Hepatocyte (in vitro differentiated cells): ENCODE measurements around the gene MAP6. TPM values are rescaled to one million over a fixed set of nuclear protein-coding genes. Genes with fewer than 3 reads are reported as not detected.

Experiments
- DNase-seq: peaks from one replicate; pipeline ENCODE4 v3.0.0-alpha.2; 2016; ENCODE audit warnings: low spot score
- H2AFZ ChIP-seq: fragments of 200-600 bp; sonication (generic); 2 replicates; pipeline ENCODE4 v1.6.0; 2016; ENCODE audit warnings: antibody characterized with exemption, mild to moderate bottlenecking
- H3K27ac ChIP-seq: fragments of 200-600 bp; sonication (generic); 2 replicates; pipeline ENCODE4 v1.5.1; 2016; ENCODE audit warnings: mild to moderate bottlenecking
- H3K27me3 ChIP-seq: fragments of 200-600 bp; sonication (generic); 2 replicates; pipeline ENCODE4 v1.6.1; 2016
- H3K36me3 ChIP-seq: fragments of 200-600 bp; sonication (generic); replicated peaks from 2 replicates; pipeline ENCODE4 v1.5.1; 2016; ENCODE audit warnings: low read depth; ENCODE audit not compliant: insufficient read depth
- H3K4me1 ChIP-seq: fragments of 200-600 bp; sonication (generic); 2 replicates; pipeline ENCODE4 v1.5.1; 2016; ENCODE audit warnings: mild to moderate bottlenecking, moderate library complexity; ENCODE audit not compliant: insufficient read depth
- H3K4me2 ChIP-seq: fragments of 200-600 bp; sonication (generic); 2 replicates; pipeline ENCODE4 v1.6.0; 2016
- H3K4me3 ChIP-seq: fragments of 200-600 bp; sonication (generic); 2 replicates; pipeline ENCODE4 v1.5.1; 2016; ENCODE audit warnings: mild to moderate bottlenecking
- H3K79me2 ChIP-seq: fragments of 200-600 bp; sonication (generic); 2 replicates; pipeline ENCODE4 v1.6.0; 2017; ENCODE audit warnings: mild to moderate bottlenecking
- H3K9me2 ChIP-seq: fragments of 200-600 bp; sonication (generic); replicated peaks from 2 replicates; pipeline ENCODE4 v1.6.0; 2017; ENCODE audit warnings: mild to moderate bottlenecking; ENCODE audit not compliant: insufficient read depth
- H3K9me3 ChIP-seq: fragments of 200-600 bp; sonication (generic); 2 replicates; pipeline ENCODE4 v1.5.1; 2016; ENCODE audit warnings: low read depth, mild to moderate bottlenecking
- H4K20me1 ChIP-seq: fragments of 200-600 bp; sonication (generic); 2 replicates; pipeline ENCODE4 v1.6.0; 2016; ENCODE audit warnings: mild to moderate bottlenecking; ENCODE audit not compliant: insufficient read depth, poor library complexity, severe bottlenecking
- CTCF ChIP-seq: fragments of 200-600 bp; sonication (generic); IDR thresholded peaks from 2 replicates; pipeline ENCODE4 v1.5.1; 2016; ENCODE audit warnings: antibody characterized with exemption, mild to moderate bottlenecking; ENCODE audit not compliant: poor library complexity
- EZH2 ChIP-seq: fragments of 200-600 bp; sonication (generic); IDR thresholded peaks from 2 replicates; pipeline ENCODE4 v1.6.1; 2016; ENCODE audit warnings: antibody characterized with exemption, mild to moderate bottlenecking, borderline replicate concordance
- EZH2phosphoT487 ChIP-seq: fragments of 200-600 bp; sonication (generic); IDR thresholded peaks from one replicate; pipeline ENCODE4 v1.6.1; 2018; ENCODE audit warnings: antibody characterized with exemption, mild to moderate bottlenecking, low read depth, moderate library complexity; ENCODE audit not compliant: unreplicated experiment, severe bottlenecking
- WGBS: methylation state at CpG from one replicate; pipeline ENCODE4 v1.1.6; 2016; ENCODE audit warnings: low lambda C conversion rate; ENCODE audit errors: missing lambda C conversion rate; 5-methylcytosine and 5-hydroxymethylcytosine counted together
- polyA plus RNA-seq: library from polyadenylated mRNA; unstranded; fragments of >200 nt; fragmentation: Nextera tagmentation; extraction: Ambion mirVana; gene quantifications from 2 replicates; pipeline ENCODE4 v1.2.1, GENCODE V29; 2016
- total RNA-seq: library from RNA; depleted of rRNA; stranded (reverse); fragments of >200 nt; gene quantifications from 2 replicates; pipeline ENCODE4 v1.2.3, GENCODE V29; 2014

Gene MAP6
- total and polyA plus RNA-seq, 2 experiments from 2014 or later: 3.8 to 6.4 TPM

GRCh38 chr11:75562048-75562835 lies 106.6 kb downstream of the MAP6 start, which contains the start of gene SERPINH1:
Gene SERPINH1, plus strand, starts transcription at chr11:75562253. Its CDS starts 4,097 bp downstream, at chr11:75566350.
- Histone ChIP-seq H3K27ac (peak within 1 kb of the TSS; percentile 99), H3K79me2 (peaks cover 49% of the 10 kb centered on the region), H3K36me3 (no peaks in the 10 kb centered on the region), H3K4me2 (peak within 1 kb of the TSS; percentile 92), H3K9me2 (no peaks in the 10 kb centered on the region), H2AFZ (peak within 1 kb of the TSS; percentile 45), H3K4me1 (peaks cover 57% of the 10 kb centered on the region), H4K20me1 (peaks cover 31% of the 10 kb centered on the region), H3K9me3 (no peaks in the 10 kb centered on the region), H3K4me3 (peak within 1 kb of the TSS; percentile 89), H3K27me3 (no peaks in the 10 kb centered on the region)
- TF ChIP-seq CTCF: no peak
- no peak for TF ChIP-seq EZH2
- no peak for TF ChIP-seq EZH2phosphoT487
- DNase-seq: peak; percentile 93
- 2% methylated on average over 31 of the region's 51 CpGs for WGBS

DNA sequence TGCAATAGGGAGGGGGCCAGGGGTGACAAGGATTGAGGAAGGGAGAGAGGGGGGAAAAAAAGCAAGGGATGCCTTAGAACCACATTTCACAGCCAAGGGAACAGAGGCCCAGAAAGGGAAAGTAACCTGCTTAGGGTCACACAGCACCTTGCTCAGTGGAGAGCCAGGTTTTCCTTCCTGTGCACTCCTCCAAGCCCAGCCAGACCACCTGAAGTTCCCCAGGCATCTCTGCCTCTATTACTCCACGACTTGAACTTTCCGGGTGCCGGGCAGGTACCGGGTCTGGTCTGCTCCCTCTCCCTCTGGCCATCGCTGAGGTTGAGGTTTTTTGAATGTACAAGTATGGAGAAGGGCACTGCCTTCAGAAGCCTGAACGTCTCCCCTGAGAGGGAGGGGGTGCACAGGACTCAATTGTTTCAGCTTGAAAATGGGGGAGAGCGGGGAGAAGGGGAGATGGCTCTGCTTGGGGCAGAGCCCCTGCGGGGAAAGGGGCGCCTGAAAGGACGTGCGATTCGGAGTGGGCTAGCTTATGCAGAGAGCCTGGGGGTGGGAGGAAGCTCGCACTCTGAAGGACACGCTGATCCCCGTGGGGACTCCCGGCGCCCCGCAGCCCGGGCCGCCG lies 107.3 kb downstream of the MAP6 start:
- H3K27ac ChIP-seq: peak overlapping the region; percentile 99
- H3K4me2 ChIP-seq: peak overlapping the region; percentile 92
- H3K4me3 ChIP-seq: peak overlapping the region; percentile 89
- DNase-seq: no peak
- H3K27me3 ChIP-seq: no peaks in the 10 kb centered on the region
- peak overlapping the region; percentile 45 for H2AFZ ChIP-seq
- no peaks in the 10 kb centered on the region for H3K36me3 ChIP-seq
- H3K9me3 ChIP-seq: no peaks in the 10 kb centered on the region
- H3K79me2 ChIP-seq: peaks cover 42% of the 10 kb centered on the region
- H3K4me1 ChIP-seq: peaks cover 60% of the 10 kb centered on the region
- H3K9me2 ChIP-seq: no peaks in the 10 kb centered on the region
- peaks cover 24% of the 10 kb centered on the region for H4K20me1 ChIP-seq
- TF ChIP-seq CTCF (no peak), EZH2phosphoT487 (no peak), EZH2 (no peak)
- 30% methylated on average over 10 of the region's 21 CpGs for WGBS

- no peak for DNase-seq
- 53% methylated on average over 1 of the region's 1 CpG for WGBS
- Histone ChIP-seq H3K4me2 (no peak overlapping the region), H3K9me2 (no peaks in the 10 kb centered on the region), H4K20me1 (peaks cover 15% of the 10 kb centered on the region), H2AFZ (no peak overlapping the region), H3K27me3 (no peaks in the 10 kb centered on the region), H3K79me2 (peaks cover 33% of the 10 kb centered on the region), H3K9me3 (no peaks in the 10 kb centered on the region), H3K4me1 (peaks cover 54% of the 10 kb centered on the region), H3K4me3 (no peak overlapping the region), H3K36me3 (no peaks in the 10 kb centered on the region), H3K27ac (peak overlapping the region; percentile 99)
- TF ChIP-seq EZH2 (no peak), EZH2phosphoT487 (no peak), CTCF (no peak)
Measured at GRCh38 chr11:75560644-75561043, 108.2 kb downstream of the MAP6 start.
